NCI-H748 (cell line): ENCODE measurements around the gene ZNF865.

Experiments used
- DNase-seq: peaks from one replicate; lab custom pipeline; 2025; ENCODE audit not compliant: unreplicated experiment; lab: John Stamatoyannopoulos, UW

The ZNF865 gene

DNA sequence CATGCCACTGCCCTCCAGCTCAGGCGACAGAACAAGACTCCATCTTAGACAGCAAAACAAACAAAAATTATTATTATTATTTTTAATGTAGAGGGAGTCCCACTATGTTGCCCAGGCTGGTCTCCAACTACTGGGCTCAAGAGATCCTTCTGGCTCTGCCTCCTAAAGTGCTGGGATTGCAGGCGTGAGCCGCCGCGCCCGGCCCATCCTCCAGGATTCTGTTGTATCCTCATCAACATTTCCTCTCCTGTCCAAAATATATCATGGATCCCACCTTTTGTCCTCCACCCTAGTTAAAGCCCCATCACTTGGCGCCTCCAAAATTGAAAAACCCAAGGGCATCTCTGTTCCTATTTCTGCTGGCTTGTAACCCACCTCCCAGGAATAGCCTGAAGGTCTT lies 17.7 kb downstream of the ZNF865 start:
- DNase-seq: no peak

DNA sequence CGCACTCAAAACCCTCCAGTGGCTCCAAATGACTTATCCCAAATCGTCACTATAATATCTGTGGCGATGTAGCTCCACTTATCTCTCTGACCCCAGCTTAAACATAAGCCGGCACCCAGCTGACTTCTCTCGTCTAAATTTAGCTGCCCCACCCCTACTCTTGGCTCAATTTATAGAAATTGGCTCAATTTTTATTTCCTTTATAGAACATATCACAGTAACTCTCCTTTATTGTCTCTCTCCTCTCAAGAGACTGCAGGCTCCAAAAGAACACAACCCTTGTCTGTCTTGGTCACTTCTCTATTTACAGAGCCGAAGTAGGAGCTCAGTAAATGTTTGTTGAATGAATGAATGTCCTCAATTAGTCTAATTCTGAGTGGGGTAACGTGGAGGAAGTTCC lies 18.1 kb downstream of the ZNF865 start:
- DNase-seq: no peak

DNA sequence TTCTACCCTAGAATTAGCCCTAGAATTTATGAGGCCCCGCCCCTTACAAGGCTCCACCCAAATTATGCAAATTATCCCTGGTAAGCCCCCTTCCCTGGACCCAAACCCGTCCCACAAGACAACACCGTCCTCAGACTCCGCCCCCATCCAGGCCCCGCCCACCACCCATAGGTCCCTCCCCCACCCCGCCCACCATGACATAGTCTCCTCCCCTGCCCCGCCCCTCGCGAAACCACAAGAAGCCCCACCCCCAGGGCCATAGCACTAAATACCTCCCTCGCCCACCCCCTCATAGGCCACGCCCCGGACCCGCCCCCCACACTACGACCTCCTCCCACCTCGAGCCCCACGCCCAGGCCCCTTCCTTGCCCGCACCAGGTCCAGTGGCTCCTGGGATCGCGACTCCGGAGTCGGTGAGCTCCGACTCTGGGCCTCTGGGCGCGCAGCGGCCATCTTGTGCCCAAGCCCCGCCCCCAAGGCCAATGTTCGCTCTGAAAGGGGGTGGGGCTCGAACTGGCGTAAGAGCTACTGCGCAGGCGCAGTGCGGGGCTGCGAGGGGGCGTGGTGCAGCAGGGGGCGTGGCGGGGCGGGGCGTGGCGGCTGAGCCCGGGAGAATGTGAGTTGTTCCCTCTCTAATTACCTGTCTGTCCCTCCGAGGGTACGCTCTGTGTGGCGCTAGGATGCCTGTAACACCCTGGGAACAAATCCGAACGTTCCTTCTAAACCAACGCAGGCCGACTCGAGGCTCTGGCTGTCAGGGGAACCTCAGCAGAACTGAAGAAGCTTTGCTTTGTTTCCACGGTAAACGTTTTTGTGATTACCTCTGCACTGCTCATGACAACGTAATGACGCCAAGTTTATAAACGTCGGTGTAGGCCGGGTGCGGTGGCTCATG lies 18.9 kb downstream of the ZNF865 start, which contains the start of gene ZNF784:
Gene ZNF784 (minus strand): TSS at position 458 of the 895 bp plus-strand sequence. CDS start 5 bp downstream, at position 453.
- DNase-seq: peak; percentile 95

DNA sequence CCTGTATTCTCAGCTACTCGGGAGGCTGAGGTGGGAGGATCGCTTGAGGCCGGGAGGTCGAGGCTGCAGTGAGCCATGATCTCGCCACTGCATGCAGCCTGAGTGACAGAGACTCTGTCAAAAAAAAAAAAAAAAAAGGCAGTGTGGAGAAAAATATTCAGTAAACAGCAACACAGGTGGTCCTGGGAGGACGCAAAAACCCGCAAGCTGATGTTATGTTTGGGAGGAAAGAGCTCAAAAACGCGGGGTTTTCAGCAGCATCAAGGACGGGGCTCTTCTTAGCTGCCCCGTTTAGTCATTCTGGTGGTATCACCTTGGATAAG lies 19.5 kb downstream of the ZNF865 start:
- DNase-seq: no peak

DNA sequence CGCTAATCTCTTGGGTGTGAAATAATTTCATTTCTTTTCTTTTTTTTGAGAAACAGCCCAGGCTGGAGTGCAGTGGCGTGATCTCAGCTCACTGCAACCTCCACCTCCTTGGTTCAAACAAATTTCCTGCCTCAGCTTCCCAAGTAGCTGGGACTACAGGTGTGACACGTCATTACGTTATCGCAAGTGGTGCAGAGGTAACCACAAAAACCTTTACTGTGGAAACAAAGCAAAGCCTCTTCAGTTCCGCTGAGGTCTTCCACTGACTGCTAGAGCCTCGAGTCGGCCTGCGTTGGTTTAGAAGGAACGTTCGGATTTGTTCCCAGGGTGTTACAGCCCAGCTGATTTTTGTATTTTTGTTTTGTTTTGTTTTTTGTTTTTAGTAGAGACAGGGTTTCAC lies 20.9 kb downstream of the ZNF865 start:
- no peak for DNase-seq

DNA sequence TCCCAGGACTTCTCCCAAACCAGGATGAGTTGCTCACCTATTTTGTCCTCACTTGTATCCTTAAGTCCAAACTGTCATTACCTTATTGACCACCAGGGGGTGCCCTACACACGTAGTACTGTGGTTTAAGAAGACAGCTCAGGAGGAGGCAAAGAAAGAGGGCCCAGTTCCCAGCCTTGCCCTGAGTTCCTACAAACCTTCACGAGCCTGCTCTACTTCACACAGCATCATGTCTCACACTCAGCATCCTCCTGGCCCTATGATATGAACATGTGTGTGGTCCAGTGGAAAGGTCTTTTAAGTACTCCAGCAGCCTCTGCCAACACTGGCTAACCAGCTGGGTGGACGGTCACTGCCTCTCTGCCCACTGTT lies 27.0 kb downstream of the ZNF865 start:
- DNase-seq: peak; percentile 96

DNA sequence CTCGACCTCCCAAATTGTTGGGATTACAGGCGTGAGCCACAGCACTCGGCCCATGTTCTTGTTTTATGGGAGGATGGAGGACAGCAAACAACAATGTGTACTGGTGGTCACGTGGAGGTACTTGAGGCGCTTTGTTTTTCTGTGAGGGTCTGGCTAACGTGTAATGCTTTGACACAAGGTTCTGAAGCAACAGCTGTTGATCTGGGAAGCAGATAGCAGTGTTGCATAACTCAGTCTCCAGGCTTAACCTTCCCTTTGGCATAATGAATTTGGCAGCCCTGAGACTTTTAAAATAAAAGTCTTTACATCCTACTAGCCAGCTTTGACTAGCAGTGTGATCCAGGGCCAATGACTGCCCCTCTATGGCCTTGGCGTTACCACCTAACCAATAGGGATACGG lies 28.4 kb downstream of the ZNF865 start:
- no peak for DNase-seq

DNA sequence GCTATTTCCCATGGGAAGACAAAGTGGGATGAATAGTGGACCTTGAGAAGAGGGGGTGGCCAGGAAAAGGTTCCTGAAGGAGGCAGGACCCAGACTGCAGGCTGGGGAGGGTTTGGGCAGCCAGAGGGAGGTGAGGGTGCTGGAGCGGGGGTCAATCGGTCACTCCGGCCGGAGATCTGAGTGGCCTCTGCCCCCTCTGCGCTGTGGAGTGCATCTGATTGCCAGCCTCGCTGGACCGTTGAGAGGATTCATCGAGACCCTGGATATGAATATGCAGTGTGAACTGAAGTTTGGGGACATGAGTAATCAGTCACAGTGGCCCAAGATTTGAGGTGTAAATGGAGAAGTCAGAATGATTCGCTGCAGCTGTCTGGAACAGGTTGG lies 29.9 kb downstream of the ZNF865 start:
- DNase-seq: no peak

DNA sequence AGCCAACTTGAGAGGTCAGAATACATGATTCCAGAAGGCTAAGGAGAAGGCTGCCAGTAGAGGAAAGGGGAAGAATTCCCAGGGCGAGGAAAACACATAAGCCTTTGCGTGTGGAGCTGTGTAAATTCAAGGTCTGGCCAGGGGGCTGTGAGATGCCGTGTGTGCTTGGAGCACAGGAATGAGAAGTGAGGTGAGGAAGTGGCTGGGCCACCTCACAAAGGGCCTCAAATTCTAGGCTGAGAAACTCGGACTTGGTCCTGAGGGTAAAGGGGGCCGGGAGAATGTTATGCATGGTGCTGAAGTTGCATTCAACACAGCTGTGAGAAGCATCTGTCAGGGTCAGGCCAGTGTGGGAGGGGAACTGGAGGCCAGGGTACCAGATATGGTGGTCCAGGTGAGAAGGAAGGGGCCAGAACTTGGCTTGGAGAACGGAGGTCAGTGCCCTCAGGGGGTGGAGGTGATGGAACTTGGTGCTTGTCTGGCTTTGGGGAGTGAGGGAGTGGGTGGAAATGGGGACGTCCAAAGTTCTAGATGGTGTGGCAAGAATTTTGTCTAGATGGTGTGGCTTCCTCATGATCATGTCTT lies 30.5 kb downstream of the ZNF865 start:
- no peak for DNase-seq

DNA sequence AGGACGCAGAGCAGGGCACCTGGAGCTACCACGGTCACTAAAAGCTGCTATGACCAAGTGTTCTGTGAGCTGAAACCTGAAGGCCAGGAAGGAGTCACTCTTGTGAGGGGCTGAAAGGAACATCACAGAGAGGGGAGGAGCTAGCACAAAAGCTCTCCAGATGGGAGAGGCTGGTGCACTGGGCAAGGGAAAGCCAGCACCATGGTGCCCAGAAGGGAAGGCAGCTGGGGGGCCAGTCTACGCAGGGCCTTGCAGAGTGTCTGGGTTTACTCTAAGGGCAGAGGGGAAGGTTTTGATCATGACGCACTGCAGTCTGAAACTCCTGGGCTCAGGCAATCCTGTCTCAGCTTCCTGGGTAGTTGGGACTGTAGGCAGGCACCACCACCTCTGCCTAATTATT lies 31.3 kb downstream of the ZNF865 start:
- DNase-seq: no peak

DNA sequence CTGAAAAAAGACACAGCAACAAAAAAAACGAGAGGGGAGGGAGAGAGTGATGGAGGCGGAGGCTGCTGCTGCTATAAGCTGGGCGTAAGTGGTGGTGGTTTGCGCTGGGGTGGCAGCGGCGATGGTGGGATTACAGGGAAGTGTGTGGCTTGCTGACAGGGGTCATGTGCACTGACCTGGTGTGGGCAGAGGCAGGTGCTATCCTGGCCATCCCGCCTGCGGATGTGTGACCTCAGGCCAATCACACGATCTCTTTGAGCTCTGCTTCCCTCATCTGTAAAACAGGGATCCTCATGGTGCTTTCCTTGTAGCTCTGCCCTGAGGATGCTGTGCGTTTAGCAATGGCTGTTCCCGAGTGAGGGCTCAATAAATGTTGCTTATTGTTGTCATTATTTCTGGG lies 32.1 kb downstream of the ZNF865 start:
- DNase-seq: no peak

DNA sequence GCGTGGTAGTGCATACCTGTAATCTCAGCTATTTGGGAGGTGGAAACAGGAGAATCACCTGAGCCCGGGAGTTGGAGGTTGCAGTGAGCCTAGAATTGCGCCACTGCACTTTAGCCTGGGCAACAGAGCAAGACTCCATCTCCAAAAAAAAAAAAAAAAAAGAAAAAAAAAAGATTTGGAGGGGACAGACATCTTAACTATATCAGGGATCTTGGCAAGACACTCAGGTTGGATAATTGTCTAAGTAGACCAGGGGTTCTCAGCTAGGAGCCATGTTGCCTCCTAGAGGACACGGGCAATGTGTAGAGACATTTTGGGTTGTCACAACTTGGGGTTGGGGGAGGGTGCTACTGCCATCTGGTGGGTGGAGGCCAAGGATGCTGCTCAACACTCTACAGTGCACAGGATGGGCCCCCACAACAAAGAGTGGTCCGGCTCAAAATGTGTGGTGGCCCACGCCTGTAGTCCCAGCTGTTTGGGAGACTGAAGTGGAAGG lies 33.5 kb downstream of the ZNF865 start:
- peak; percentile 68 for DNase-seq

DNA sequence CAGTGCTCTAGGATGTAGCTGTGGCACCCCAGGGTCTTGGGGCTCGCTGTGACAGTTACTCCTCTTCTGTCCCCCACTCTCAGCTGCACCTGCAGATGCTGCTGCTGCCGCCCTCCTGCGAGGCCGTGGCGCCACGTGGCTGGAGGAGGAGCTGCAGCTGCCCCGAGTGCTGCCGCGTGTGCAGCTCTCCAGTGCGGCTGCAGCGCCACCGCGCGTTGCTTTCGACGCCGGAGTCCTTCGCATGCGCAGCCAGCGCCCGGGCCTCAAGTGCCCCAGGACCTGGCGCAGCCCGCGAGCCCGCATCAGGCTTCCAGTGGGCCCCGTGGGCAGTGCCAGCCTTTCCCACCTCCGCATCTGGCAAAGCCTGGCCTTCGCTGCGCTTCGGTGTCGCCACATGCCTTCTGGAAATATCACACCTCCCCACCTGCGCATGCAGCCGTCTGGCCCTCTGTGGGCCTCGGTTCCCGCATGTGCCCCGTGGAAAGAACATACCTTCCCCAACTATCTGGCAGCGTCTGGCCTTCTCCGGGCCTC lies 34.7 kb downstream of the ZNF865 start:
- DNase-seq: peak; percentile 94

DNA sequence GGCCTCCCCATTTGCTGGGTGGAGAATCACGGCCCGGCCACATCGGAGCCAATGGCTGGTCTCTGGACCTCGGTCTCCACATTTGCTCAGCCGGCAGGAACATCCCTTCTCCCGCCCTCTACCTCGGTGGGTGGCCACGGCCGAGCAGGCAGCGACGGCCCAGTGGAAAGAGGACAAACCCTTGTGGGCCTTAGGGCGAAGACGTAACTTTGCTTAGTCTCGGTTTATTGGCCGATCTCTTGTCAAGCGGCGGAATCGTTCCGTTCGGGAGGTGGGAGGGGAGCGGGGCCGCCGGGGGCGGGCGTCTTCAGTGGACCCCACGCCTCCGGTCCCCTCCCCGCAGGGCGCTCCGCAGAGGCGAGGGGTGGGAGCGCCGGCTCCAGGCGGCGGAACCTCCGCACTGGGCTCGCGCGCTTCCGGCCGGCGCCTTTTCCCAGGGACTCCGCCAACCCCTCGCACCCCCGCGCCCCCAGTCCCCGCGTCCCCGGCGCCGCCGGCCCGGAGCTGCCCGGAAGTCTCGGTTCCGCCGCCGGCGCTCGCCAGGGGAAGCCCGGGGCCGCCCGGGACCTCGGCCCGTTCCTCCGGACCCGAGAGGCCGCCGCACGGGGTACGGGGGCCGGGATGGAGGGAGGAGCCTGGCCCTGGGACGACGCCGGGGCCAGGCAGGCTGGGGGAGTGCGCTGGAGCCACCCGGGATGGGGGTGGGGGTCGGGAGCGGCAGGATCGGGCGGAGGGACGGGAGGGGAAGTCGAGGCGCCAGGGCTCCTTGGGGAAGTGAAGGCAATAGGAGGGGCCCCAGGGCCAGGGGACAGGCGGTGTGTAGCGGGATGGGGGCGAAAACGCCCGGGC lies 35.4 kb downstream of the ZNF865 start, which contains the start of gene ZNF580:
Gene ZNF580 (plus strand): TSS at position 426 of the 849 bp plus-strand sequence. CDS start 1,507 bp downstream, outside the sequence.
- peak; percentile 91 for DNase-seq

DNA sequence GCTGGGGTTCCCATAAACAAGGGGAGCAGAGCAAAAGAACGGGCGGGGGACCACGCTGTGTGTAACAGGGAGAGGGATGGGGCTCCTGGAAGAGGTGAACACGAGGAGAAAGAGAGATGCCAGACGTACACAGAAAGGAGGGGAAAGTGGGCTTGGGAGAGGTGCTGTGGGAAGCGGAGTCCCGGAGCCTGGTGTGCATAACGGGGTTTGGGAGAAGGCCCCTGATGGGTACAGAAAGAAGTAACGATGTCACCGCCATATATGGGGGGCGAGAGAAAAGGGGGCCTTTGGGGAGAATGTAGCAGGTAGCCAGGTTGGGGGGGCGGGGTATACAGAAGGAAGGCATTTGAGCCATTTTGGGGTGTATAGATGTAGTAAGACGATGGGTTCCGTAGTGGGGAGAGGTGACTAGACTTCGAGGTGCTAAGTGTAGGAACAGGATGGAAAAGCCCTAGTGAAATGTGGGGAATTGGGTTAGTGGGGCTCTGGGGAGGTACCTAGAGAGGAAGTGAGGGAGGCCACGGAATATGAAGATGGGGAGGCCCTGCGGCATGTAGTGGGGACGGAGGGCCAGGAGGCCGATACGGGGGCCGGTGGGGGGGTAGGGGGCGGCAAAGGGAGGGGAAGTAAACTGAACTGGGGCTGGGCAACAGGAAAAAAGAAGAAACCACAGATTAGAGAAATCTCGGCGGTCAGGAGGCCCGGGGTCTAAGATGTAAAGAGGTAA lies 36.1 kb downstream of the ZNF865 start:
- peak; percentile 58 for DNase-seq

DNA sequence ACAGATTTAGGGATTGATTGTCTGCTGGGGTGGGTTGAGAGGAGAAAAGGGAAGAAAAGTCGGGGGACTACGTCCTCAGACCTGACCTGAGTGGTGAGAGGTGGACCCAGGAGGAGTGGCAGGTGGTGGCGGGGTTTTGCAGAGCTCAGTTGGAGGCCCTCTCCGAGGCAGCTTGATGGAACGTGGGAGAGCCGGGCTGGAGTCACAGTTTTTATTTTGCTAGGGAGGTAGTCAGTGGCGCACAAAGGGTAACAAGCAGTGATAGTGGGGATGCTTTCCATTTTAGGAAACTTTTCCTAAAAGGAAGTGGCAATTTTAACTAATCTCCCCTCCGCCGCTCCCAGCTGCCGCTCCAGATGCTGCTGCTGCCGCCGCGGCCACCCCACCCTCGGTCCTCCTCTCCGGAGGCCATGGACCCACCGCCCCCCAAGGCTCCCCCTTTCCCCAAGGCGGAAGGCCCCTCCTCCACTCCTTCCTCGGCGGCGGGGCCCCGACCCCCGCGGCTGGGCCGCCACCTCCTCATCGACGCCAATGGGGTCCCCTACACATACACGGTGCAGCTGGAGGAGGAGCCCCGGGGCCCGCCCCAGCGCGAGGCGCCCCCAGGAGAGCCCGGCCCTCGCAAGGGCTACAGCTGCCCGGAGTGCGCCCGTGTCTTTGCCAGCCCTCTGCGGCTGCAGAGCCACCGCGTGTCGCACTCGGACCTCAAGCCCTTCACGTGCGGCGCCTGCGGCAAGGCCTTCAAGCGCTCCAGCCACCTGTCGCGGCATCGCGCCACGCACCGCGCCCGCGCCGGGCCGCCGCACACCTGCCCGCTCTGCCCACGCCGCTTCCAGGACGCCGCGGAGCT lies 36.9 kb downstream of the ZNF865 start:
- peak; percentile 39 for DNase-seq

DNA sequence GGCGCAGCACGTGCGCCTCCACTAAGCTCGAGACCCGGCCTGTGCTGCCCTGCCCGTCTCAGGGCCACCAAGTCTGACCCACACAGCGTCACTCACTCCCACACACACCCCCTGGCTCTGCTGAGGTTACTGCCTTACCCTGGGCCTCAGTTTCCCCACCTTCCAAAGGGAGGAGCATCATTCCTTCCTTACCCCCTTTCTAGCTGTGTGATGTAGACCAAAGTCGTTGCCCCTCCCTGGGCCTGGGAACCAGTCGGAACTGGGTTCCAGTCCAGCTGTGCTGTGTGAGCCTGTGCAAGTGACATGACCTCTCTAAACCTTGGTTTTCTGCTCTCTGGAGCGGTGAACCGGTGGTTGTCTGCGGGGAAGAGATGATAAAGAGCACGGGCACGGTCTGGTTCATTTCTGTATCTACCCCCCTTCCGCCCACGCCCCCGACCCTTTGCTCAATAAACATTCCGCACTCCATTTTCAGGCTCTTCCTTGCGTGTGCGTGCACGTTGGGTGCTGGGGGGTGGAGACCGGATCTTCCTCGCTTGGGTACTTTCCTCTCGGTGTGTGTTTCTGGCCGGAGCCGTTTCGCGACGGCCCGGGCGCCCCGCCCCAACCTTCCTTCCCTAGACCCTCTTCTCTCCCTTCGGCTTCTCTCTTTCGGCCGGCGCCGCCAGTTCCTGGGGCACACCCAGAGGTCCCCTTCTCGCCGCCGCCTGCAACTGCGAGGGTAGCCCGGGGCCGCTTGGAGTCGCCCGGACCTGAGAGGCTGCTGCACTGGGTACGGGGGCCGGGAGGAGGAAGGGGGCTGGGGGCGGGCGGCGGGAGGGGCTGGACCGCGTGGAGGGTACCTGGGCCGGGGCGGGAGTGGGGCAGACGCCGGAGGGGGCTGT lies 37.8 kb downstream of the ZNF865 start, which contains the start of gene ZNF581:
Gene ZNF581 (plus strand): TSS at position 647 of the 884 bp plus-strand sequence. CDS start 923 bp downstream, outside the sequence.
- peak; percentile 87 for DNase-seq

DNA sequence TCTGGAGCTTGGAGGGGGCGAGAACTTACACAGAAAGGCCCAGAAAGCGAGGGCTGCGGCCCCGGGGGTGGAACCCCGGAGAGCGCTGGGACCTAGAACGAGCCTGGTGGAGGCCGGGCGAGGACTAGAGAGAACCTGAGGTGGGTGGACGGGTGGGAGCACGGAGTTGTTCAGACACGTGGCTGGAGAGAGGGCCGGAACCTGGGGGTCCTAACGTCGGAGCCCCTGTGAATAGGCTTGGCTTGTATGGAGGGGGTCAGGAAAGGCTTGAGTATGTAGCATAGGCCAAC lies 38.4 kb downstream of the ZNF865 start:
- no peak for DNase-seq
